C4-2B (cell line): ENCODE results near the gene PRKAG2.

Experiments used
- CTCF ChIP-seq: fragments of 450-650 bp; conservative IDR thresholded peaks from 2 replicates; pipeline ENCODE4 v1.5.1; 2017; ENCODE audit warnings: mild to moderate bottlenecking
- ZFX ChIP-seq: fragments of 450-650 bp; IDR thresholded peaks from 2 replicates; pipeline ENCODE4 v1.6.1; 2017

- TF ChIP-seq CTCF: no peak
- TF ChIP-seq ZFX: no peak
These were observed 301.5 kb downstream of the PRKAG2 start for GRCh38 chr7:151575410-151575809.
